GM21723 (cell line): ENCODE results near the gene EPB41L5.
A peak's percentile ranks its signal among the peaks of the same experiment; 100 is the strongest.
"Not testable (repeated sequence)": the region's sequence is repeated elsewhere in the genome, so short reads cannot be mapped to it uniquely, and the experiment has no call there.

Experiments used
- ATAC-seq: cut with Tn5 transposase; IDR thresholded peaks from one replicate; pipeline ENCODE4 v1.9.1; 2021; ENCODE audit warnings: mild to moderate bottlenecking, moderate library complexity; ENCODE audit not compliant: unreplicated experiment

Gene EPB41L5

GRCh38 chr2:120012771-120013596, at the start of gene EPB41L5:
EPB41L5 (plus strand) TSS chr2:120013077; CDS start chr2:120019085, 6,008 bp downstream.
- ATAC-seq = peak; percentile 97

- no peak for ATAC-seq
These were observed 31.0 kb upstream of the EPB41L5 start for GRCh38 chr2:119981896-119982295.

GRCh38 chr2:119982506-119982905, 30.4 kb upstream of the EPB41L5 start:
- ATAC-seq = no peak

- ATAC-seq = no peak
These were observed 29.8 kb upstream of the EPB41L5 start for GRCh38 chr2:119983108-119983507.

GRCh38 chr2:119996148-119996547, 16.7 kb upstream of the EPB41L5 start:
- ATAC-seq = no peak

GRCh38 chr2:119996896-119997891, 15.7 kb upstream of the EPB41L5 start:
- ATAC-seq = not testable (repeated sequence)

GRCh38 chr2:120001471-120001870, 11.4 kb upstream of the EPB41L5 start:
- no peak for ATAC-seq

GRCh38 chr2:120004254-120004653, 8.6 kb upstream of the EPB41L5 start:
- no peak for ATAC-seq

- peak; percentile 87 for ATAC-seq
These were observed 6.9 kb upstream of the EPB41L5 start for GRCh38 chr2:120005834-120006521.

- no peak for ATAC-seq
These were observed 5.0 kb upstream of the EPB41L5 start for GRCh38 chr2:120007851-120008250.

- ATAC-seq = no peak
These were observed 514 bp upstream of the EPB41L5 start for GRCh38 chr2:120012363-120012762.

GRCh38 chr2:120013597-120014223, 833 bp downstream of the EPB41L5 start:
- ATAC-seq = no peak

- no peak for ATAC-seq
These were observed 1.5 kb downstream of the EPB41L5 start for GRCh38 chr2:120014226-120014980.

- no peak for ATAC-seq
These were observed 3.9 kb downstream of the EPB41L5 start for GRCh38 chr2:120016800-120017199.

- no peak for ATAC-seq
These were observed 4.3 kb downstream of the EPB41L5 start for GRCh38 chr2:120017201-120017600.

GRCh38 chr2:120018549-120018948, 5.7 kb downstream of the EPB41L5 start:
- no peak for ATAC-seq

- ATAC-seq = no peak
These were observed 7.7 kb downstream of the EPB41L5 start for GRCh38 chr2:120020554-120020953.

- not testable (repeated sequence) for ATAC-seq
These were observed 9.6 kb downstream of the EPB41L5 start for GRCh38 chr2:120022505-120022904.

GRCh38 chr2:120026890-120027289, 14.0 kb downstream of the EPB41L5 start:
- no peak for ATAC-seq

GRCh38 chr2:120028795-120029194, 15.9 kb downstream of the EPB41L5 start:
- ATAC-seq = no peak
